Stimulated activated CD8-positive, alpha-beta memory T cell treated with anti-CD3 and anti-CD28 coated beads, Interleukin-4, amount 100 ng/mL, for 1 hour (primary cell): Measurements from ENCODE around the gene SSH3.

Experiments
- DNase-seq, 2 donors: peaks; one replicate each; pipeline ENCODE4 v3.0.0-alpha.2; 2020; ENCODE audit warnings: low read depth in 2 of 2, low spot score in 1 of 2

The SSH3 gene

GRCh38 chr11:67267188-67268080, 35.9 kb upstream of the SSH3 start:
- no peak for DNase-seq

DNA sequence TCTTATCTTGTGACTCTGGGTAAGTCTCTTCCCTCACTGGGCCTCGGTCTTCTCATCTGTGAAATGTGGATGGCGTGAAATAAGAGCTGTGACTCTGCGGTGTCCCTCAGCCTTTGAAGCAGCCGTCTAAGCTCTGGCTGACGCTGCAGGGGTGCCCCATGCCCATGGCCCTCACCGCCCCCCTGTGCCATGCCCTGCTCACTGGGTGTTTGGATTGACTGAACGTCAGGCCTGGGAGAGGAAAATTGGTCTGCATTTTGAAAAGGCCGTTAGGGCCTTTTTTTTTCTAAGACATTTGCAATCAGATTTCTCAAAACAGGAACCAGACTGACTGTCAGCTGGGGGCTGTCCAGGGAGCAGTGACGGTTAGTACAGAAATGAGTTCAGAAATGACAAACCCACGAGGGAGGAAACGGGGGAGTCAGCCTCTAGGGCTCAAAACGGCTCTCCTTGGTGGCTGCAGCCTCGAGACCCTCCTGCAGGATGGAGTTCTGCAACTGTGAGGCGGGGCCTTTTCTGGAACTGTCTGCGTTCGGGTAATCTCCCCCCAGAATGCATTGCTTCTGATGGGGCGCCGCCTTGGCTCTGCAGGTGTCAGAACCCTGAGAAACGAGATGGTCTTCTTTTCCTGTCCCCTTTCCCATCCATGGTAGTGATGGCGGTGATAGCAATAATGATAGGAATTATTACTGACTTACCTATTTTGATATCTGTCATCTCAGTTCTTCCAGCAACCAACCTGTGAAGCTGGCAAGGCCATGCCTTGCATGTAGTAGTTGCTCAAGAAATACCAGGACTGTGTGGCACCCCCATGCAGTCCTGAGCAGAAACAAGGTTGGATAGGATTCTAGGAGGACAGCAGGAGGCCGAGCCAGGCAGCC, 35.0 kb upstream of the SSH3 start:
- DNase-seq, result no peak

GRCh38 chr11:67268962-67269268, 34.4 kb upstream of the SSH3 start:
- no peak for DNase-seq

DNA sequence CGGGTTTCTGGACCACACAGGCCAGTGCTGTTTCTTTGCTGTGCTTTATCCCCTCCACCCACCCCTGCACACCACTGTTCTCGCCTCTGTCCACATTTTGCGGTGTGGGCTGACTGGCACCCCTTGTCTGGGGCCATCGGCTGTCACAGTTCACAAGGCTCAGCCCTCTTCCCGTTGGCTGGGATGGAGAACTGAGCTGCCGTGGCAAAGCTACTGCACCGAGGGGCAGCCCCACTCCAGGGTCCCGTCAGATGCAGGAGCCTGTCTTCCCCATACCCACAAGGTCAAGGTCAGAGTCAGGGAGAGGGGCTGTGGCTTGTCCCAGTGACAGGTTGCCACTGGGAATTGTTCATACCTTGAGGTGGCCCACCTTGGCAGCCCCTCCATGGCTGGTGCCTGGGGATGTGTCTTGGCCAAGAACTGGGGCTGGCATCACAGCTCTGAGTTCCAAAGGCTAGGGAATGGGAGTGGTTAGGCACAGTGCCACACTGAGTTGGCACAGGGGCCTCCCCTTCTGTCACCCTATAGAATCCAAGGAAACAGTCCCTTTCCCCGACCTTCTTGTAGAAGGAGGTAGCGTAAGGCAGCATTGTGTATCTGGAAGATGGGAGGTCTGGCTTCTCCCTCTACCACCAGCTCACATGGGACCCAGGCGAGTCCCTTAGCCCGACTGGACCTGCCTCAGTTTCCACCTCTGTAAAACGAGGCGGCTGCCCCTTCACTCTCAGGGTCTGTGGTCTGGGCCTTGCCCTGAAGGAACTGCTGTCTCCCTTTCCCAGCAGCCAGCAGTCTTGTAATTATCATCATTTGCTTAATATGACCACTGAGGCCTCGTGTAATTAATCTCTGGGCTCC, 33.7 kb upstream of the SSH3 start:
- no peak for DNase-seq

DNA sequence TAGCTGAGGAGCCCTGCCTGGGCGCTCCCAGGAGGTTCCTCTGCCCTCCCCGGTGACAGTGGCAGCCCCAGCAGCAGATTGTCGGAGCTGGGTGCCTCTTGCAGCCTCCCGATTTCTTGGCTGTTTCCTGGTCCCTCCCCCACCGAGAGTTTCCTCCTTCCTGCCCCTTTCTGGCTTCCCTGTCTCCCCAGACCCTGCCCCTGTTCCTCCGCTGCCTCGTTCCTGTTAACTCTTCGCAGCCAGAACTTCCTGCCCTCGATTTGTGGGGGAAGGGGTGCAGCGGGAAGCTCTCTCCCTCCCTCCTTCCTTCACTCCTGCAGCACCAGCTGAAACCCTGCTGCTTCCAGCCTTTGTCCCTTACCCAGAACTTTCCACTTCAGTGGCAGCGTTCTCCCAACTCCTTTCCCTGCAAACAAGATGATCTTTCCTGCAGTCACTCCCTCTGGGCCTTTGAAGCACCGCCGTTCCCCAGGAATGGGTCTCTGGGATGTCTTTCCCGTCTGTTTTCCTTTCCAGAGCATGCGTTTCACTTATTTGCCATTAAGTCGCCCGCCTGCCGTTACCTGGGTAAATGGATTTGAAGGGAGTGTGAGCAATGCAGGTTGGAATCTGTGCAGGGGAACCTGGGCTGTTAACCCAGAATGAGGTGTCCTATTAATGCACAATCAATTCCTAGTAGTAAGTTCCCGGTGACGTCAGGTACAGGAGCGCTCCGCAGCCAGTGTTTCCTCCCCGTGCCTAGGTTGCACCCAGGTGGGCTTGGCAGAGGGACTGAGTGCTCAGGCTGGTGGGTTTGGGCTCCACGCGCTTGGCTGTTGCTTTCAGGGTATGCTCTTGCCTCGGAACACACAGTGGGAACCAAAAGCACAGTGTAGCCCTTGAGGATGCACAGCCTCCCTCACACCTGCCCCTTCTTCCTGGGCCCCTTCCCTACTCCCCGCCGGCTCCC, 32.8 kb upstream of the SSH3 start:
- DNase-seq, result no peak

DNA sequence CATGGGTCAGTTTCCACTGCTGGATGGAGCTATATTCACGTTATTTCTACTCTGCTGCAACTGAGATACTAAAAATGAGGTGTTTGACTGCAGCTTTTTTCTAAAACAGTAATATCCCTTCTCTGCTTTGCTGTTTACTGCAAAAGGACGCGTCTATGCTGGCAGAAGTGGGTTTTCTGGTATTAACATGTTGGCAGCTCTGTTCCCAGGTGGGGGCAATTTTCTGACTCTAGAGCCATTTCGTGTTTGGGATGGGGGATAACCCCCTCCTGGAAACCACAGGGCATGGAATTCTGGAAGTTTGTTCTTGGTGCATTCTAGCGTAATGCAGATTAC, 32.2 kb upstream of the SSH3 start:
- no peak for DNase-seq

GRCh38 chr11:67271541-67272284, 31.6 kb upstream of the SSH3 start:
- no peak for DNase-seq

DNA sequence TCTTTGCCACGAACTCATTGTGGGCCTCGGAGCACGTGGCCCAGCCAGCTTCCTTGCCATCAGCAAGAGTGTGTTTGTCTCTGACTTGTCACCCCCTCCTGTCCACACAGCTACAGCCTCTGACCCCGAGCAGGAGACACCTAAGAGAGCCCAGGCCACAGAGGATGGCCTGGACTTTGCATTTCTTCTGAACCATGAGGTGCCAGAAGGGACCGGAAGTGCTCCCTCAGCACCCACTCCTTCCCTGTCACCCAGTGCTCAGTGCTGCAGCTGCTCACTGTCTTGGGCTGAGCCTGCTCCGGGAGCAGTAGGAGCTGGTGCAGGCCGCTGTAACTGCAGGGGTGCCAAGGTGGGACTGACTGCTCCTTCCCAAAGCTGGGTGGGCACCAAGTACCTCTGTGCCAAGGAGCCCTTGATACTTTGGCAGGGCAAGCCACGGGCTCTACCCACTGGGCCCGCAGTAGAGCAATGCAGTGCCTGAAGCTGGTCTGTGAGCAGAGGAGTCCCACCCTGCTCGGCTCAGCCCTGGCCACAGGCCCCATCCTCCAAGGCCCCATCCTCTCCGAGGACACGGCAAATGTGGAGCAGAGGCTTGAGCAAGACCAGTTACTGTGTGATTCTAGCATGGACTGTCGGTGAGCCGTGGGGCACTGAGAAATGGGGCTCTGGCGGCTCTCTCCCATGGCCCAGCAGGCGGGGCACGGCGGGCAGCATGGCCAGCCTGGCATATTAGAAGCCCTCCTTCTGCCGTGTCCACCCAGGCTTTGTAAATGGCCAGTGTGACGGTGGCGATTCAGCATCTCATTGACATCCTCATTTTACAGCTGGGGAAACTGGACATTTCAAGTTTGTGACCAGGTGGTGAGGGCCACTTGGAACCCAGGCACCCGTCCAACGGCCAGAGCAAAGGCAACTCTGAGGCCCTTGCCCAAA, 30.7 kb upstream of the SSH3 start:
- no peak for DNase-seq

GRCh38 chr11:67273260-67273990, 29.9 kb upstream of the SSH3 start:
- DNase-seq, result no peak

- DNase-seq, result no peak
These were observed 28.3 kb upstream of the SSH3 start for GRCh38 chr11:67274768-67275605.

DNA sequence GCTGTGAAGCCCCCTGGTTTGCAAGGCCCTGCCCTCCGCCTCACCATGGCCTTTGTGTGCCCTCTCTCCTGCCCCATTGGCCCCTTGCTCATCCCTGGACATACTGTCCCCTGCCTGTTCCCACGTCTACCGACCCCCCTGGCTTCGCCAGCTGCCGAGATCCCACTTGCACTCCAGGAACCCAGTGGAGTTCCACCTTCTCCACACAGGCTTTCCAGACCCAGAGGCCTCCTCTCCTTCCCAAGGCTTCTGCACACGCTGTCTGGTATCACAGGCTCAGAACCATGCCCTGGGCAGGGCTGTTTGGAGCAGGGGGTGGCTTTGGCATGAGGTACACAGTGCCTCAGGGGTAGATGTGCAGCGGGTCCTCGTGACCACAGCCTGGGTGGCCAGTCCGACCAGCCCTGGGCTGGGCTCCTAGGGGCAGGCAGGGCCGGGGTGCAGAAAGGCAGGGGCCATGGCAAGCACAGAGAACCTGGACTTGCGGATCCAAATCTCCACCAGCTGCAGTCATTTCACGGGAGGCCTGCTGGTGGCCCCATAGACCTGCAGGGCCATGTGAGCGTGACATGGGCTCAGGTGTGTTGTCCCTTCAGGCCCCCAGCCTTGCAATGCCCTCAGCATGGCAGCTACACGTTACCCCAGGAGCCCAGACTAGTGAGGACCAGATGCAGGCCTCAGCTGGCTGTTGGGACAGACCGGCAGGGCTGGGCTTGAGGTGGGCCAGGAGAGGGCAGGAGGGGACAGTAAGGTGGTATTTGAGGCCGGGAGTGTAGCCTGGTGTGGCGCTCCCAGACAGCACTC, 27.5 kb upstream of the SSH3 start:
- DNase-seq, result no peak

DNA sequence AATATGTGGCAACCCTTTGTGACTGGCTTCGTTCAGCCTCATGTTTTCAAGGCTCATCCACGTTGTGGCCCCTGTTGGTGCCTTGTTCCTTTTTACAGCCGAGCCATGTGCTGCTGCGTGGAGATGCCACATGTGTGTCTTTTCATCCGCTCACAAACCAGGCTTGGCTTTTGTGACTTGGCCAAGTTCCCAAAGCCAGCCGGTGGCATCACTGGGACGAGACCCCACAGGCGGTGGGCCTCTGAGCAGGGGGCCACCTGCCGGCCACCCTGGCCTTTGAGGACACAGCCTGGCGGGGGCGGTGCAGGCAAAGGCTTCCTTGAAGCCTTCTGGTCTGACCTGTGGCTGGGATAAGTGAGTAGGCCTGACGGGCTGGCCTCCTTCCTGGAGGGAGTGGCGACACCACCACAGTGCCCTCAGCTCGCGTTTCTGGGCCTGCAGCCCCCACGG, 26.5 kb upstream of the SSH3 start:
- no peak for DNase-seq

DNA sequence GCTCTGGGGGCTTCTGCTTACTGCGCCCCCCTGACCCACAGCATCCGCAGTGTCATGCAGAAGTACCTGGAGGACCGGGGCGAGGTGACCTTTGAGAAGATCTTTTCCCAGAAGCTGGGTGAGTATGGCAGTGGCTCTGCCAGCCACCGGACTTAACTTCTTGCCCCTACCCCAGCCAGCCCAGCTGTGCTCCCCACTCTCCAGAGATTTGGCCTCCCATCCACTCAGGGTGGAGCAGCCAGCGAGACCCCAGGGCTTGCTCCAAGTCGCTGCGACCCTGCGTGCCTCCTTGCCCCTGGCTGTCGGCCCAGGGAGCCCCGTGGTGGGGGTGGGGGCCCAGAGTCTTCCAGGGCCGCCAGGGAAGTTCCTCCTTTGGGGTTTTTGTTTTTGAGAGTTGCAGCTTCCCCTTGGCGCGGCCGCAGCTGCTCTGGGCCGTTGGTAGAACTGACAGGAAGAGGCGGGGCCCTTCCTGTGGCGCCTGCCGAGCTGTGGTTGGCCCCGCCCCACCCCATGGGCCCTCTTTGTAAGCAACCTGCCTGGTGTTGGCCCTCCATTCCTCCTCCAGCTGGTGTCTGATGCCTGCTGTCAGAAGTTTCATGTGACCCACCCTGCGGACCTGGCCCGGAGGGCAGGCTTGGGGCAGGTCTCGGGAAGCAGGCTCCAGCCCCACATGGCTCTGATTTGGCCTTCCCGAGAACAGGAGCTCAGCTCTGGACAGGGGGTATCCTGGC, 25.9 kb upstream of the SSH3 start:
- peak; percentile 74 to 76 for DNase-seq

- DNase-seq, result no peak
These were observed 25.0 kb upstream of the SSH3 start for GRCh38 chr11:67278135-67278938.
